ENCODE data around the gene NECAB3.

NECAB3 gene

GRCh38 chr20:33676652-33677645 is 2.7 kb upstream of the NECAB3 start:
- no peak for DNase-seq

GRCh38 chr20:33676121-33676520 is 1.9 kb upstream of the NECAB3 start:
- DNase-seq = no peak

GRCh38 chr20:33675136-33675959 is 1.1 kb upstream of the NECAB3 start:
- DNase-seq = no peak

- no peak for DNase-seq
Observed at GRCh38 chr20:33673410-33674293, 576 bp downstream of the NECAB3 start.

GRCh38 chr20:33673114-33673409 is 1.2 kb downstream of the NECAB3 start:
- no peak for DNase-seq

GRCh38 chr20:33672426-33673113 is 1.7 kb downstream of the NECAB3 start:
- DNase-seq = no peak

GRCh38 chr20:33671573-33672288 is 2.5 kb downstream of the NECAB3 start:
- no peak for DNase-seq

GRCh38 chr20:33670715-33671499 is 3.3 kb downstream of the NECAB3 start:
- no peak for DNase-seq

- DNase-seq = no peak
Observed at GRCh38 chr20:33669873-33670640, 4.2 kb downstream of the NECAB3 start.

GRCh38 chr20:33669224-33669623 is 5.0 kb downstream of the NECAB3 start:
- no peak for DNase-seq

GRCh38 chr20:33668466-33669155 is 5.6 kb downstream of the NECAB3 start:
- DNase-seq = no peak

- DNase-seq = peak; percentile 53
Observed at GRCh38 chr20:33667676-33668465, 6.4 kb downstream of the NECAB3 start.

GRCh38 chr20:33667245-33667675 is 7.0 kb downstream of the NECAB3 start:
- DNase-seq = peak; percentile 50

- DNase-seq = peak; percentile 61
Observed at GRCh38 chr20:33666293-33667244, 7.7 kb downstream of the NECAB3 start, which contains the start of gene ACTL10. ACTL10 (plus strand) TSS chr20:33666943; CDS start chr20:33667498, 555 bp downstream.

GRCh38 chr20:33664762-33665144 is 9.5 kb downstream of the NECAB3 start:
- DNase-seq = no peak

- DNase-seq = no peak
Observed at GRCh38 chr20:33664085-33664761, 10.0 kb downstream of the NECAB3 start.

Measured in NK-92 treated with Interleukin-12 subunit alpha and Interleukin-12 subunit beta, amount 100 ng/mL, for 24 hours (cell line).